Activated naive CD8-positive, alpha-beta T cell treated with anti-CD3 and anti-CD28 coated beads, Interleukin-2, amount 10 ng/mL, durations not matched to agents 7 days and 5 days (primary cell): Measurements from ENCODE around the gene DUSP1. TPM values are rescaled to one million over a fixed set of nuclear protein-coding genes. Genes with fewer than 3 reads are reported as not detected.

Experiments used
- ATAC-seq: fragments of 150-1000 bp; cut with Tn5 transposase; one replicate; pipeline ENCODE4 v1.10.0; 2021; ENCODE audit warnings: low read depth, moderate library complexity
- POLR2A ChIA-PET: fragments of 350-600 bp; sonication (Branson Sonifier 250); formaldehyde crosslinking; loops from one replicate; lab custom pipeline; 2021; ENCODE audit warnings: antibody characterized with exemption; lab: Charles Lee
- DNase-seq: peaks from one replicate; pipeline ENCODE4 v3.0.0; 2021
- H3K27ac Mint-ChIP-seq: one replicate; pipeline ENCODE4 v1.8.0; 2022; ENCODE audit warnings: mild to moderate bottlenecking, mixed read lengths
- H3K27me3 Mint-ChIP-seq: one replicate; pipeline ENCODE4 v1.8.0; 2022; ENCODE audit warnings: mild to moderate bottlenecking, moderate library complexity, mixed read lengths
- H3K36me3 Mint-ChIP-seq: one replicate; pipeline ENCODE4 v1.8.0; 2021; ENCODE audit warnings: mild to moderate bottlenecking, mixed read lengths
- H3K4me1 Mint-ChIP-seq: one replicate; pipeline ENCODE4 v1.8.0; 2021; ENCODE audit warnings: mixed read lengths
- H3K4me3 Mint-ChIP-seq: one replicate; pipeline ENCODE4 v1.8.0; 2022; ENCODE audit warnings: mild to moderate bottlenecking, moderate library complexity, mixed read lengths
- H3K9me3 Mint-ChIP-seq: one replicate; pipeline ENCODE4 v1.8.0; 2021; ENCODE audit warnings: mixed read lengths
- total RNA-seq, 2 experiments: library from RNA; stranded (reverse); gene quantifications; one replicate each; pipeline ENCODE4 v1.2.3, GENCODE V29; 2021

The DUSP1 gene
- total RNA-seq, 2 experiments from 2014 or later = 39.4 to 41.5 TPM

DNA sequence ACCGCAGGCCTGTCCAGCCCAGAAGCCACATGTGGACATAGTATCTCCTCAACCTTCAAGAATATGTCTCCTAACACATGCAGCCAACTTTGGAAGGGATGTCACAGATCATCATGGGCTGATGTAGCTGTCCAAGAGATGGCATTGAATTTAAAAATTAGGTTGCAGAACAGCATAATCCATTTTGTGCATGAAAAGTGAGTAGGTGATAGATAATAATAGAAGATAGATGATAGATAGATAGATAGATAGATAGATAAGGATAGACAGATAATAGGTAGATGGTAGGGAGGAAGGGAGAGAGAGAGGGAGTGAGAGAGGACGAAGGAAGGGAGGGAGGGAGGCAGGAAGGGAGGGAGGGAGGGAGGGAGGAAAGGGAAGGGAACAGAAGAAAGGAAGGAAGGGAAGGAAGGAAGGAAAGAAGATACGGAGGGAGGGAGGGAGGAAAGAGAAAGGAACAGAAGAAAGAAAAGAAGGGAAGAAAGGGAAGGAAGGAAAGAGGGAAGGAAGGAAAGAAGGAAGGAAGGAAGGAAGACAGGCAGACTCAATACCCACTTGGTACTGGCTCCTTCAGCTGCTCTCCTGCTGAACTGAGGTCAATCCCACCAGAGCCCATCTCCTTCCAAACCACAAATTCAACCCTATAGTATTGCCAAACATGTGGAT, 34.2 kb upstream of the DUSP1 start:
- no peaks in the 10 kb centered on the region for H3K9me3 Mint-ChIP-seq

DNA sequence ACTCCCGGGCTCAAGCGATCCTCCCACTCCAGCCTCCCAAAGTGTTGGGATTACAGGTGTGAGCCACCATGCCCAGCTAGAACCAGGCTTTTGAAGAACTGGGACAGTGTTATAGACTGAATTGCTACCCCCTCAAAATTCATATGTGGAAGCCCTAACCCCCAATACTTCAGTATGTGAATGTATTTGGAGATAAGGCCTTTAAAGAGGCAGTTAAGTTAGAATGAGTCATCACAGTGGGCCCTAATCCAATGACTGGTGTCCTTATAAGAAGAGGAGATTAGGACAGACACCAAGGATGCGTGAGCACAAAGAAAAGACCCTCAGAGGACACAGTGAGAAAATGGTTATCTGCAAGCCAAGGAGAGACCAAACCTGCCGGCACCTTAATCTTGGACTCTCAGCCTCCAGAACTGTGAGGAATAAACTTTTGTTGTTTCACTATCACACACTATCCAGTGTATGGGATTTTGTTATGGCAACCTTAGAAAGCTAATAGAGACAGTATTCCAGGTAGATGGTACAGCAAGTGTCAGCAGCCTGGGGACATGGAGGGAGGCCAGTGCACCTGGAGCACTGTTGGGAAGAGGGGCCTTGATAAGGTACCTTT, 31.7 kb upstream of the DUSP1 start:
- Mint-ChIP-seq H3K4me1 (peaks cover 15% of the 10 kb centered on the region), H3K9me3 (no peaks in the 10 kb centered on the region), H3K27ac (no peak overlapping the region), H3K36me3 (no peaks in the 10 kb centered on the region), H3K27me3 (no peaks in the 10 kb centered on the region), H3K4me3 (no peak overlapping the region)
- ATAC-seq = no peak
- no peak for DNase-seq
- POLR2A ChIA-PET = interaction anchor here (2.4 kb wide), 1 partner anchor 31 kb away, joined by 6 read pairs; the partner anchor contains the start of gene DUSP1

More for the DNA sequence above, 34.2 kb upstream of the DUSP1 start:
- H3K36me3 Mint-ChIP-seq = no peaks in the 10 kb centered on the region
- DNase-seq (no peak), ATAC-seq (no peak)
- peaks cover 12% of the 10 kb centered on the region for H3K4me1 Mint-ChIP-seq
- no peaks in the 10 kb centered on the region for H3K27me3 Mint-ChIP-seq
- no peak overlapping the region for H3K27ac Mint-ChIP-seq
- H3K4me3 Mint-ChIP-seq = no peak overlapping the region
- POLR2A ChIA-PET = interaction anchor here (1.2 to 1.4 kb wide), 3 partner anchors 27 to 35 kb away, joined by 4 to 6 read pairs (median 4); partner anchors contain the start of gene DUSP1

DNA sequence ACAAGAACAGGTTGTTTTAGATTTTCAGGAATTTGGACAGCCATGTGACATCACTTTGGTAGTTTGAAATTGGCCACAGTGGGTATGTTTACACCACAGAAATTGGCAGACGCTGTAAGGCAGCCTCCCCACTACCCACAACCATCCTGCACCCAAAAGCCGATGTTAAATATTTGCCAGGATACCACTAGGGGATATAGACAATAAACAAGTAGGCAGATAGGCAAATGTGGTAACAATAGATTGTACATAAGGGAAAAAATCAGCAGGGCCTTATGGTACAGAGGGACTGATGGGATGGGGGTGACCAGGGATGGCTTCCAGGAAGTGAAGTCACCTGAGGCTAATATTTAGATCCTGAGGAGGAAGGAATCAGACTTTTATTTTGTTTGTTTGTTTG, 31.1 kb upstream of the DUSP1 start:
- POLR2A ChIA-PET = no interaction called here
- Mint-ChIP-seq H3K4me1 (peaks cover 11% of the 10 kb centered on the region), H3K36me3 (no peaks in the 10 kb centered on the region), H3K9me3 (no peaks in the 10 kb centered on the region), H3K27me3 (no peaks in the 10 kb centered on the region), H3K27ac (no peak overlapping the region), H3K4me3 (no peak overlapping the region)
- no peak for ATAC-seq
- no peak for DNase-seq

DNA sequence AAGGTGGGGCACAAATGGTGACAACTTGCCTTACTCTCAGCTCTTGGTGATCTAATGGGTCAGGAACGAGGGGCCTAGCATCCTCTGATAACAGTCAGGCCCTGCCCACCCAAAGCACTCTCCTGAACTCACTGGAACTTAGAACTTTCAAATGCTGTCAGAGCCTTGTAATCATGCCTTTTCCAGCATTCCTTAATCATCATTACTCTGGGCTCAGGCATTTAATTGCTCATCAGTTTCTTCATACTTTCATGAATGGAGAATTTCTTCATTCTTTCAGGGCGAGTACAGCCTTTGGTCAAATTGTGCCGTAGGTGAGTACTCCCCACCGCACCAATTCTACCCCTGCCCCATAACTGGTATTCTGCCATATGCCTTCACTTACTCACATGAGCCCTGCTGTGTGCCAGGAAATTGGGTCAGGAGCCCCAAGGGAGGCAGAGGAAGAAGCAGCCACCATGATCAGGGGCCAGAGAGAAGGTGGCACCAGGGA, 30.2 kb upstream of the DUSP1 start:
- DNase-seq = no peak
- Mint-ChIP-seq H3K4me1 (peaks cover 7% of the 10 kb centered on the region), H3K4me3 (no peak overlapping the region), H3K9me3 (no peaks in the 10 kb centered on the region), H3K27ac (no peak overlapping the region), H3K27me3 (no peaks in the 10 kb centered on the region), H3K36me3 (no peaks in the 10 kb centered on the region)
- ATAC-seq = no peak
- POLR2A ChIA-PET = interaction anchor here (0.6 kb wide), 1 partner anchor 96 kb away, joined by 3 read pairs; no protein-coding TSS in a partner anchor

DNA sequence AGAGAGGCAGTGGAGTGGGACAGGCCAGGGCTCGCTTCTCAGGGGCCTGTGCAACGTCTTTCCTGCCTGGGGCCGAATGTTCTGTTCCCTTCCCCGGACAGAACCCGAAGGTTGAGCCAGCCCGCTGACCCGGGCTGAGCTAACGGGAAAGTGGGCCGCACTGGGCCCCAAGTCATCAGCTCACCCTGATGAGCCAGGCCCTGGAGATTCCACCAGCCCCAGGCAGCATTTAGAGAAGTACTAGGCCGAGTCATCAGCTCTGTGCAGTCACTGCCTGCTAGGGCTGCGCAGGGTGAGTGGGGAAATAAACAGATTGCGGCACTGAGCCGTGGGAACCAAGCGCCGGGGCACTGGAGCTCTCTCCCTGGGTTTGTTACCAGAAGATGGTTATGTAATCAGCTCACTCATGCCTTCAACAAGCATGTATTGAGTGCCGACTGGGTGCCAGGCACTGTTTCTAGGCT, 29.1 kb upstream of the DUSP1 start:
- ATAC-seq (no peak), DNase-seq (no peak)
- POLR2A ChIA-PET = interaction anchor here (1.6 kb wide), 1 partner anchor 29 kb away, joined by 5 read pairs; the partner anchor contains the start of gene DUSP1
- no peaks in the 10 kb centered on the region for H3K9me3 Mint-ChIP-seq
- peaks cover 7% of the 10 kb centered on the region for H3K4me1 Mint-ChIP-seq
- no peak overlapping the region for H3K4me3 Mint-ChIP-seq
- no peaks in the 10 kb centered on the region for H3K36me3 Mint-ChIP-seq
- H3K27me3 Mint-ChIP-seq = no peaks in the 10 kb centered on the region
- H3K27ac Mint-ChIP-seq = no peak overlapping the region

DNA sequence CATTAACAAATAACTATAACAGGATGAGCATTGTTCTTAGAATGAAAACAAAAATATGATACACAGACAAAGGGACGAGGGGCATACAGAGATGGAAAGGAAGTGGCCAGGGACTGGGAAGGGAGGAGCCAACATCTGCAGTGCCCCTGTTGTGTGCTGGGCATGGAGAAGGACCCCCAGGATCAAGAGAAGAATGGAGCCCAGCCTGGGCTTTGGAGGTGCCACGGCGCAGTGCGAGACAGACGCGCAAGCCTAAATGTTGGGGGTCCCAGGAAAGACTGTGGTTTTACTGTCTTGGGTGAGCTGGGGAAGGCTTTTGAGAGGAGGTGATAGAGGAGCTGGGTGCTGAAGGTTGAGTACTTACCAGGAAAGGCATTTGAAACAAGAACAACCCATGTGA, 28.4 kb upstream of the DUSP1 start:
- H3K27ac Mint-ChIP-seq = no peak overlapping the region
- no peaks in the 10 kb centered on the region for H3K27me3 Mint-ChIP-seq
- H3K4me3 Mint-ChIP-seq = no peak overlapping the region
- ATAC-seq (no peak), DNase-seq (no peak)
- peaks cover 7% of the 10 kb centered on the region for H3K4me1 Mint-ChIP-seq
- no peaks in the 10 kb centered on the region for H3K36me3 Mint-ChIP-seq
- H3K9me3 Mint-ChIP-seq = no peaks in the 10 kb centered on the region
- POLR2A ChIA-PET = interaction anchor here (1.6 kb wide), 1 partner anchor 28 kb away, joined by 5 read pairs; the partner anchor contains the start of gene DUSP1

DNA sequence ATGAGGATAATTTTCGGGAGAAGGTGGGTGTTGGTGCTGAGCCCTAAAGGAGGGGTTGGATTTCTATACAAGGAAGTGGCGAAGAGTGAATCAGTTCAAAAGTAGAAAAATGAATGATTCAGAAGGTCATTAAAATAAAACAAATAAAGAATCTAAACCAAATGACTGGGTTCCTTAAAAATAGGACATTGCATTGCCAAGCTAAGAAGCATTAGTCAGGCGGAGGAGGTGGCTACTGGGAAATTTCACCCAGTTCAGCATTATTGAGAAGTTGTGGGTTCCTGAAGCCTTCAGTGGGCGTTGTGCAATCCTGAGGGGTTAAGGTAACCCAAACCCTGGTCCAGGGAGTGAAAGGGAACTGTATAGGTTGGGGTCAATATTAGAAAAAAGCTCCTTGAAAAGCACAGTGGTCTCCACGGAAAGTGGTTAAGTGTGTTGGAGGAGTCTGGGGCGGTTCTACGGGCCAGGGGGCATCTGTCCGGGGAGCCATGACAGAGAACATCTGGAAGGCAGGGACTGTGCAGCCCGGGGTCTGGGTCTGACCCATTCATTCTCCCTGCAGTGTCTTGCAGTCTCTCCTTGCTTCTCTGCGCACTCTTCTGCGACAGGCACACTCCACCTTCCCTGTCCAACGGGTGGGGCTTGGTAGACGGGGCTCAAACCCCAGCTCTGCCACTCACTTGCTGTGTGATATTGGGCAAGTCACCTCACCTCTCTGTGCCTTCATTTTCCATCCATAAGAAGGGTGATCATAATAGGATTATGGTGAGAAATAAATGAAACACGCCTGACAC, 27.6 kb upstream of the DUSP1 start:
- Mint-ChIP-seq H3K27ac (no peak overlapping the region), H3K4me1 (peaks cover 7% of the 10 kb centered on the region), H3K36me3 (no peaks in the 10 kb centered on the region), H3K9me3 (no peaks in the 10 kb centered on the region), H3K4me3 (no peak overlapping the region), H3K27me3 (no peaks in the 10 kb centered on the region)
- POLR2A ChIA-PET = interaction anchor here (0.7 to 2.1 kb wide), 3 partner anchors 9 to 27 kb away, joined by 3 to 6 read pairs (median 3); no protein-coding TSS in a partner anchor
- DNase-seq (no peak), ATAC-seq (no peak)

DNA sequence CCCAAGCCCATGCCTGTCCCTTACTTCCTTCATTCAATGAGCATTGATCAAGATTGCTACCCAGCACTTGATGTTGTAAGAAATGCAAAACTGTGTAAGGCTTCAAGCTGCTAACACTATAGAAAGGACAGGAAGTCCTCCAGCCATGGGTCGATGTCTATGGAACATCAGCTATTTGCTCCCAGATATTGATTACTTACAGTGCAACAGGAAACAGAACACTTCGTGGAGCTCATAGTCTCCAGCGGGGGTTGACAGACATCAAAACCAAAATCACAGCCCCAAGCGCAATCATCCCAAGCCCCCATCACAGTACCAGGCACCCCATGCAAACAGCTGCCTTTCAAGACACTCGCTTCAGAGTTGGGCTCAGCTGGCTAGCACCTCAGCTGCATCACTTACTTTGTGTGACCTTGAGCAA, 26.8 kb upstream of the DUSP1 start:
- H3K9me3 Mint-ChIP-seq = no peaks in the 10 kb centered on the region
- peaks cover 7% of the 10 kb centered on the region for H3K4me1 Mint-ChIP-seq
- no peak overlapping the region for H3K27ac Mint-ChIP-seq
- H3K36me3 Mint-ChIP-seq = no peaks in the 10 kb centered on the region
- H3K4me3 Mint-ChIP-seq = no peak overlapping the region
- POLR2A ChIA-PET = interaction anchor here (0.7 to 2.1 kb wide), 4 partner anchors 10 to 27 kb away, joined by 3 to 6 read pairs (median 3); no protein-coding TSS in a partner anchor
- no peaks in the 10 kb centered on the region for H3K27me3 Mint-ChIP-seq
- DNase-seq = no peak
- ATAC-seq = no peak

DNA sequence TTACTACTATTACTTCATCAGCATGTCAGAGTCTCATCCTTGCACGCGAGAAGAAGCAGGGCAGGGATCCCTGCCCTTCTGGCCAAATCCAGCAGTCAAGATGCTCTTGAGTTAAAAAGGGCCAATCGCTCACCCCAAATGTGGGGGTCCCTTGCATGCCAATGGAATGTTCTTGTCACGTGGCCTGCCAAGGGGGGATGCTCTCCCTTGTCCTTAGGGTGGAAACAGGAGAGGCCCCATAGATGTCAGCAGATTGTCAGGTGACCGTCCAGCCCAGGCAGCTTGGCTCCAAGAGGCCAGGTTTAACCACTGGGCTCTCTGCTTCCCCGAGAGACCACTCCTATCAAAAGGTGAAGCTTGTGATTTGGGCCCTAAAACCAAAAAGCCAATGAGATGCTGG, 25.3 kb upstream of the DUSP1 start:
- Mint-ChIP-seq H3K9me3 (no peaks in the 10 kb centered on the region), H3K36me3 (no peaks in the 10 kb centered on the region), H3K27me3 (no peaks in the 10 kb centered on the region), H3K27ac (no peak overlapping the region), H3K4me3 (no peak overlapping the region), H3K4me1 (peaks cover 7% of the 10 kb centered on the region)
- DNase-seq = no peak
- POLR2A ChIA-PET = no interaction called here
- ATAC-seq = no peak

DNA sequence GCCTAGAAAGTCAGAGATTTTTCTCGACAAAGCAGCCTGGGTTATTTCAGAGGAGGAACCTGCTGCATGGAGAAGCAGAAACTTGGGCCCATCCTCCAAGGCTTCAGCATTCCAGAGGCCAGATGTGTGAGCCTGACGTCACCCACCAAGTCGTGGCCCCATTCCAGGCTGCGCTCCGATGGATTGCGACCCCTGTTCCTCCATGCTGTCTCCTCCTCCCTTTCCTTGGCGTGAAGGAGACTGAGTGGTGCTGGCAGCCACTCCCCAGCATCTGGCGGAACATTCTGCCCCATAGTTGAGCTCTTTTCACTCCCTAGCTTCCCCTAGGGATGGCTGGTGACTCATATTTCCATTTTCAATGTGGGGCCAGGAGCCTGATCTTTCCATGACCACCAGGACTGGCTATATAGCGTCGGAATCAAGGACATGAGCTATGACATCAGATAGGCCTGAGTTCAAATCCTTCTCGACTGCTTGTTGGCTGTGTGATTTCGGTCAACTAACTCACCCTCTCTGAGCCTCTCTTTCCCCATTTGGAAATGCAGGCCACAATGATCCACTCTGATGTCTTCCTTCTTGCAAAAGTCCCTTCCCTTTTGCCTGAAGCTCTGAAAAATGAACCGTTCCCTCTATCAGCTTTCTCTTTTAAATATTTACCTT, 24.5 kb upstream of the DUSP1 start:
- H3K4me1 Mint-ChIP-seq = peaks cover 7% of the 10 kb centered on the region
- DNase-seq (no peak), ATAC-seq (no peak)
- no peaks in the 10 kb centered on the region for H3K36me3 Mint-ChIP-seq
- H3K9me3 Mint-ChIP-seq = no peaks in the 10 kb centered on the region
- POLR2A ChIA-PET = no interaction called here
- H3K27ac Mint-ChIP-seq = no peak overlapping the region
- H3K27me3 Mint-ChIP-seq = no peaks in the 10 kb centered on the region
- H3K4me3 Mint-ChIP-seq = no peak overlapping the region

DNA sequence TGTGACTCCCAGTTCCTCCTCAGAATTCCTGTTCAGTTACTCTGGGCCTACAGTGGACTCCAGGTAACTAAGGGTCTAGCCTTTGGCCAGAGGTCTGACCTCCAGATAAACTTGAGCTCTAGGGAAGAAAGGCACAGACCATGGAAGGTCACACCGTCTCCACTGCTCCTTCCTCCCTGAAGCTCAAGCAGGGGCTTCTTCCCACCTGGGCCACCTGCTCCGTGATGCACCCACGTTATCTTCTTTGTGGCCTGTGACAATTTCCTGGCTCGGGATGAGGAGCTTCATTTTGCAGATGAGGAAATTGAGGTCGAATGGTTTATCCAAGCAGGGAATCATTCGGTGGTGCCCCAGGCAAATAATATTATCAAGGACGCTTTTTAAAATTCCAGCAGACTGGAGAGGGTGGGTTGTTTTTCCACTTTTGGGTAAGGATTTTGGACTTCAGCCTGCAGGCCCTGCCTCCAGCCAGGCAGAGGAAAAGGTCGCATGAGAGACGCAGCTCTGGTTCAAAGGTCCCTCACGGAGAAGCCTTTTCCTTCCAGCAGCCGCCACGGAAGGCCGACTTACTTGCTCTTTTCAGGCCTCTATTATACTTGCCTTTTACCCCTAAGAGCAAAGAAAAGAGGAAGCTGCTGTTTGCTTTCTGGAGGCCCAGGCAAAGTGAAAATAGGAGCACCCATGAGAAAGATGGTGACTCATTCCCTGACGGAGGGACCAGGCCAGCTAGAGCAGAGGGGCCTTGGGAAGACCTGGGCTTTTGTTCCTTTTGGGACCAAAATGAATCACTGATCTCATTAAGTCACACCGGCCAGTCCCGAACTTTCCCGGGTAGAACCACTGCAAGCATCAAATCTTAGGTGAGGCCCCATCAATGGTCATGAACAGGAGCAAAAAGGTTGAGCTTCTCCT, 22.8 kb upstream of the DUSP1 start:
- Mint-ChIP-seq H3K4me1 (peaks cover 7% of the 10 kb centered on the region), H3K36me3 (no peaks in the 10 kb centered on the region), H3K9me3 (no peaks in the 10 kb centered on the region), H3K4me3 (no peak overlapping the region), H3K27me3 (no peaks in the 10 kb centered on the region), H3K27ac (no peak overlapping the region)
- POLR2A ChIA-PET = interaction anchor here (0.8 kb wide), 1 partner anchor 10 kb away, joined by 3 read pairs; no protein-coding TSS in a partner anchor
- DNase-seq = no peak
- no peak for ATAC-seq
